ENCODE data around the gene SENP1. TPM values are rescaled to one million over a fixed set of nuclear protein-coding genes. Genes with fewer than 3 reads are reported as not detected.

Gene SENP1
- total and polyA plus RNA-seq, 8 donors, result 13.3 to 28.0 (median 24.6) TPM

DNA sequence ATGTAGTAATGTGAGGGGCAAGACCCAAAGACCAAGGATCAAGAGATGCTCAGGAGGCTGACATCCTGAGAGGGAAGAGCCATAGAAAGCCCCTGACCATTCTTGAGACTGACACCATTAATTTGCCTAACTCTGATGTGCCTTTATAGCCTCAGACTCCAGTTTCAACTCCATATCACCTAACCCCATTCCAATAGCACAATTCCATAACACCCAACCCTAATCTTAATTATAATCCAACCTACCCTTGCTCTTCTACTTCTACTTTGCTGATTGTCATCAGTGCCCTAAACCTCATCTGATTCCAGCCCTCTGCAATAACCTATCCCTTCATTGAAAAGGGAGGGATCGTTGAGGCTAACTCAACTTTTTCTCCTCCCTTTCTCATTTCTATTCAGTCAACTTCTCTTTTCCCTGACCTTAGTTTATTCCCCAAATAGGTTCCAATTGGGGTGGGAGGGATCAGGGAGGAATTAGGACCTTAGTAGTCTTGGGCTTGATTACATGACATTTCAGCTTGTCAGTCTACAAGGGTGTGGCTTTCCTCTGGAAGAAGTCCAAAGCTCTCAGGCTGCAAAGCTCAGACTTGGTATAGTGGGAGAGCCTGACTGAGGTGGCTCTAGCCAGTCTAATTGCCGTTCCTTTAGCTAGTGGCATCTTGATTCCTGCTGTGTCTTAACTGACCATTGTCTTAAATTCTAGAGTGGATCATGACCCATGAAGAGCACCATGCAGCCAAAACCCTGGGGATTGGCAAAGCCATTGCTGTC lies 16.4 kb upstream of the SENP1 start:
- no peak for ATAC-seq
- intact Hi-C loops (cut with DNase I), result no loop called here
- Histone ChIP-seq H3K27ac (no peak overlapping the region), H3K4me1 (peaks cover 0 to 7% of the 10 kb centered on the region in 2 donors), H3K36me3 (peaks cover 0 to 19% of the 10 kb centered on the region in 2 donors), H3K9me3 (no peaks in the 10 kb centered on the region), H3K4me3 (no peak overlapping the region), H3K27me3 (no peaks in the 10 kb centered on the region)
- TF ChIP-seq CTCF (IDR thresholded peaks at IDR 0.05), result no peak
- DNase-seq, result no peak

DNA sequence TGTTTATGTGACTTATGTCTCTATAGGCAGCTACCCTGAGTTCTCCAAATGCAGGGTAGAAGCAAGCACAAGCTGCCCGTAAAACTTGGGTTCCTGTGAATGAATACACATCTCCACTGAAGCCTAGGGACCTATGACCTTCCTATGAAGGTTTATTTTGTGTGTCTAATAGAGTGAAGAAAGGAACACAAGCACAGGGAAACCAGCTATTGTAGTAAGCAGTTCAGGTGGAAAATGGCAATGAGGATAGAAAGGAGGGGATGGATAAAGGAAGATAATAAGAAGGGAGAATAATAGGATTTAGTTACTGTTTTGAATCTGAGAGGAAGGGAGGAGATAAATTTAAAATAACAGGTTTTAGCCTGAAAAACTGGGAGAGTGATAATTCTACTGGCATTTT lies 15.6 kb upstream of the SENP1 start:
- H3K4me3 ChIP-seq, result no peak overlapping the region
- no peak for DNase-seq
- H3K27me3 ChIP-seq, result no peaks in the 10 kb centered on the region
- ATAC-seq, result no peak
- no peaks in the 10 kb centered on the region for H3K9me3 ChIP-seq
- H3K36me3 ChIP-seq, result peaks cover 0 to 19% of the 10 kb centered on the region in 2 donors
- intact Hi-C loops (cut with DNase I), result no loop called here
- TF ChIP-seq CTCF (IDR thresholded peaks at IDR 0.05), result no peak
- no peak overlapping the region for H3K27ac ChIP-seq
- H3K4me1 ChIP-seq, result peaks cover 0 to 7% of the 10 kb centered on the region in 2 donors

- H3K4me3 ChIP-seq, result peak overlapping the region; percentile 59 to 63
- no peak for TF ChIP-seq CTCF (IDR thresholded peaks at IDR 0.05)
- H3K27me3 ChIP-seq, result no peaks in the 10 kb centered on the region
- H3K27ac ChIP-seq, result peak overlapping the region; percentile 25 to 37
- intact Hi-C loops (cut with DNase I), result no loop called here
- ATAC-seq (no peak), DNase-seq (no peak)
- H3K36me3 ChIP-seq, result peaks cover 0 to 15% of the 10 kb centered on the region in 2 donors
- H3K9me3 ChIP-seq, result no peaks in the 10 kb centered on the region
- H3K4me1 ChIP-seq, result peaks cover 0 to 7% of the 10 kb centered on the region in 2 donors
These were observed 13.9 kb upstream of the SENP1 start for GRCh38 chr12:48119834-48120195.

DNA sequence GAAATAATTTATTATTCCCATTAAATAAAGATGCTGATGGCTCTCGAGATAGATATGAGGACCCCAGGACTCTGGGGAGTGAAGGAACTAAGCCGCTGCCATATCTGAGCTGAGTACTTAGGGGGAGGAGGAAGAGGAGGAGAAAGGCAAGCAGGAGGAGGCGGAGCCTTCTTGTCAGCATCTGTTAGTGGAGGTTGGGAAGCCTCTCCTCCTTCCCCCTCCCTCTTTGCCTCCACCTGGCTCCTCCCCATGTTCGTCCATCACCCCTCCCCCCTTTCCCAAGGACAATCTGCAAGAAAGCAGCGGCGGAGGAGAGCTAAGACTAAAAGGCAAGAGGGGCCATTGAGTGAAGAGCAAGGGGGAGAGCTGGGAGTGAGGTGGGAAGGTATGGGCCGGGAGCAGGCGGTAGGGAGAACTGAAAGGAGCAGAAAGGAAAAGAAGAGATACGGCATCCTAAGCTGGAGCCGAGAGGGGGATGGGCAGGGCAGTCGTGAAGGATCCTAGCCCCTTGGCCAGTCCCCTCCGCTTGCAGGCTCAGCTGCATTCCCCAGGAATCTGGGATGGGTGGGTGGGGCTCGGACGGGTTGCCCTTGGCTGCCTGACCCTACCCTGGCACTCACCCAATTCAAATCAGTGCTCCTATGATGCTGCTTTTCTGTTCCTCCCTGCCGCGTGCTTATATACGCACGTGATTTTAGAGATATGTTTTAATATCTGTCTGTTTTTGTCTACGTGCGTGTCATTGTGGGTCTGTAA lies 13.4 kb upstream of the SENP1 start, which contains the start of gene PFKM:
TSS of gene PFKM (plus strand) at position 287 of the 756 bp plus-strand sequence. CDS start 3,411 bp downstream, outside the sequence.
- peak in 3 of 4 donors; percentile 77 to 89 (median 84) for DNase-seq
- peak; percentile 100 for ATAC-seq
- no peaks in the 10 kb centered on the region for H3K27me3 ChIP-seq

More for the DNA sequence above, 13.4 kb upstream of the SENP1 start, which contains the start of gene PFKM:
- H3K9me3 ChIP-seq, result no peaks in the 10 kb centered on the region
- H3K27ac ChIP-seq, result peak within 1 kb of the TSS; percentile 25 to 37
- no peak for TF ChIP-seq CTCF (IDR thresholded peaks at IDR 0.05)
- H3K36me3 ChIP-seq, result peaks cover 0 to 10% of the 10 kb centered on the region in 2 donors
- peaks cover 0 to 7% of the 10 kb centered on the region in 2 donors for H3K4me1 ChIP-seq
- intact Hi-C loops (cut with DNase I), result no loop called here
- H3K4me3 ChIP-seq, result peak within 1 kb of the TSS; percentile 59 to 63
